Breast epithelium (tissue), 4 donors: ENCODE data around the gene GLDC. TPM values are rescaled to one million over a fixed set of nuclear protein-coding genes. Genes with fewer than 3 reads are reported as not detected.

Source experiments
- DNase-seq, 2 donors: peaks; one replicate each; pipeline ENCODE4 v3.0.0-alpha.2; 2019; ENCODE audit warnings: low spot score in 2 of 2
- H3K27ac ChIP-seq, 2 donors: fragments of 200-600 bp; sonication (generic) in 1 of 2; one replicate each; pipeline ENCODE4 v1.5.1; 2016 to 2019; ENCODE audit warnings: mild to moderate bottlenecking in 1 of 2
- H3K27me3 ChIP-seq, 2 donors: fragments of 200-600 bp; sonication (generic) in 1 of 2; one replicate each; pipeline versions ENCODE4 v1.5.1 to v1.6.0; 2017 to 2019; ENCODE audit warnings: control low read depth in 1 of 2, mild to moderate bottlenecking in 1 of 2
- H3K36me3 ChIP-seq: fragments of 200-600 bp; one replicate; pipeline ENCODE4 v1.5.1; 2019
- H3K4me1 ChIP-seq, 2 donors: fragments of 200-600 bp; sonication (generic); one replicate each; pipeline ENCODE4 v1.5.1; 2016 to 2019; ENCODE audit warnings: control low read depth in 1 of 2
- H3K4me3 ChIP-seq, 3 donors: fragments of 200-600 bp; sonication (generic); 1 replicate in 2 of 3; 2 replicates in 1 of 3; pipeline ENCODE4 v1.5.1; 2016 to 2019; ENCODE audit warnings: mild to moderate bottlenecking in 3 of 3, moderate library complexity in 2 of 3
- H3K9me3 ChIP-seq, 2 donors: fragments of 200-600 bp; sonication (generic) in 1 of 2; one replicate each; pipeline ENCODE4 v1.5.1; 2016 to 2019; ENCODE audit warnings: control low read depth in 1 of 2
- POLR2A ChIP-seq: fragments of 450-650 bp; IDR thresholded peaks from one replicate; pipeline ENCODE4 v1.6.1; 2016; ENCODE audit warnings: antibody characterized with exemption, mild to moderate bottlenecking, moderate library complexity
- POLR2AphosphoS5 ChIP-seq, 3 donors: sonication (generic); formaldehyde crosslinking; IDR thresholded peaks; one replicate each; pipeline ENCODE4 v1.6.1; 2017; ENCODE audit warnings: antibody characterized with exemption in 3 of 3
- intact Hi-C: fragments of 100-400 bp; cut with DNase I; formaldehyde crosslinking; loops from one replicate; pipeline ENCODE4 v1.15.1; 2023; ENCODE audit warnings: low total_unique reads
- total RNA-seq, 3 donors: library from RNA; depleted of rRNA; stranded (reverse); fragments of >200 nt; gene quantifications; one replicate each; pipeline ENCODE4 v1.1.0, GENCODE V29; 2016
- TF ChIP-seq, protein P1 (sequence below), 3 donors: fragments of 450-650 bp; IDR thresholded peaks; one replicate each; pipeline ENCODE4 v1.5.1; 2016 to 2017; ENCODE audit warnings: antibody characterized with exemption in 3 of 3, mild to moderate bottlenecking in 3 of 3, moderate library complexity in 3 of 3

GLDC gene
- total RNA-seq, 3 donors from 2014 or later, result 0.16 to 2.6 (median 0.66) TPM

DNA sequence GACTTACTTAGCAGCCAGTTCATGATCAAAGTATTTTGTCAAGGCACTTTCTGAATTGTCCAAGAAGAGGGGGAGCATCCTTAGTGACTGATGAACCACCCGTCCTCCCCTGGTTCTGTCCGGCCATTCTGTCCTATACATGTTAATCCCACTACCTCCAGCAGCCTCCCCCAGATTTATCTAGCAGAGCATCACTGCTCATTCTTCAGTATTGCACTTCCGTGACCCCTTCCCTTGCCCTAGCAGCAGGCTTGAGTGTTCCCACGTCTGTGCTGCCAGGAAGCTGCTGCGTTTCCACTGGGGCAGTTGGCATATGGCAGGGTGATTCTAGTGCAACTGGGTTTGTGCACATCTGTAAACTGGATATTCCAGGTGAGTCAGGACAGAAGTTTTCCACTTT is 4.5 kb downstream of the GLDC start:
- H3K4me3 ChIP-seq, result no peak overlapping the region
- H3K9me3 ChIP-seq, result no peaks in the 10 kb centered on the region
- H3K27ac ChIP-seq, result no peak overlapping the region
- no peak for TF ChIP-seq POLR2AphosphoS5 (IDR thresholded peaks at IDR 0.05)
- TF ChIP-seq, protein P1, sequence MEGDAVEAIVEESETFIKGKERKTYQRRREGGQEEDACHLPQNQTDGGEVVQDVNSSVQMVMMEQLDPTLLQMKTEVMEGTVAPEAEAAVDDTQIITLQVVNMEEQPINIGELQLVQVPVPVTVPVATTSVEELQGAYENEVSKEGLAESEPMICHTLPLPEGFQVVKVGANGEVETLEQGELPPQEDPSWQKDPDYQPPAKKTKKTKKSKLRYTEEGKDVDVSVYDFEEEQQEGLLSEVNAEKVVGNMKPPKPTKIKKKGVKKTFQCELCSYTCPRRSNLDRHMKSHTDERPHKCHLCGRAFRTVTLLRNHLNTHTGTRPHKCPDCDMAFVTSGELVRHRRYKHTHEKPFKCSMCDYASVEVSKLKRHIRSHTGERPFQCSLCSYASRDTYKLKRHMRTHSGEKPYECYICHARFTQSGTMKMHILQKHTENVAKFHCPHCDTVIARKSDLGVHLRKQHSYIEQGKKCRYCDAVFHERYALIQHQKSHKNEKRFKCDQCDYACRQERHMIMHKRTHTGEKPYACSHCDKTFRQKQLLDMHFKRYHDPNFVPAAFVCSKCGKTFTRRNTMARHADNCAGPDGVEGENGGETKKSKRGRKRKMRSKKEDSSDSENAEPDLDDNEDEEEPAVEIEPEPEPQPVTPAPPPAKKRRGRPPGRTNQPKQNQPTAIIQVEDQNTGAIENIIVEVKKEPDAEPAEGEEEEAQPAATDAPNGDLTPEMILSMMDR (IDR thresholded peaks at IDR 0.05), result no peak
- TF ChIP-seq POLR2A, result no peak
- DNase-seq, result no peak
- intact Hi-C loops, result no loop called here
- peaks cover 0 to 29% of the 10 kb centered on the region in 2 donors for H3K27me3 ChIP-seq
- H3K4me1 ChIP-seq, result peaks cover 0 to 8% of the 10 kb centered on the region in 2 donors
- no peaks in the 10 kb centered on the region for H3K36me3 ChIP-seq

DNA sequence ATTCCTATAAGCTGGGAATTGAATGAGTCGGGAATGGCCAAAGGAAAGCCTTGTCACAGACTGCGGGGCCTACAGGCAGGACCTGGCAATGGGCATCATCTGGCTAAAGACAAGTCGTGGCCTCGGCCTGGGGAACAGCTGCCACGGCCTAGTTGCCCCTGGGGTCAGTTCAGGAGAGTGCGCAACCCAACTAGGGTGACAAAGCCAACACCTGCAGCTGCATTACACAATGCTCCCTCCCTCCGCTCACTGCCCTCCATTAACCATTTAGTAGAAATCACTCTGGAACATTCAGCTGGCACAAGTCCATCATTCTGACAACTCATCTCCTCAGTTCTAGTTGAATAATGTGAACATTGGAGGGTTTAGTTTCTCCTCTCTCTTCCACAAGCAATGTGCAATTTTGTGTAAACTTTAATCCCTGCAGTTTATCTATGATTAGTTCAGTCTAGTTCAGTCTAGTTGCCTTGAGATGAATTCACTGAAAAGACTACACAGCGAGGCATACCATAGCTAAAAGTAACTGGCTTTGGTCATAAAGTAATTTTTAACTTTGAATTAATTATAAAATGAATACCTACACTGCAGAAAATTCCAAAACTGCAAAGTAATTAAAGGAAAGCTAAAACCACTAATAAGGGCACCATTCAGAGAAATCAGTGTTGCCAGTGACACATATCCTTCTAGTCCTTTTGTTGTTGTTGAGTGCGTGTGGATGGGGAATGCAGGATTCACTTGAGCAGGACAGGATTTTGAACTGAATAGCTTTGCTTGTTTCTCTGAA is 5.1 kb downstream of the GLDC start:
- intact Hi-C loops, result loop anchor here (1.0 kb wide), 1 partner anchor 8 kb away; no protein-coding TSS in a partner anchor
- Histone ChIP-seq H3K36me3 (no peaks in the 10 kb centered on the region), H3K9me3 (no peaks in the 10 kb centered on the region), H3K27ac (no peak overlapping the region), H3K4me1 (peaks cover 0 to 8% of the 10 kb centered on the region in 2 donors), H3K27me3 (peaks cover 0 to 25% of the 10 kb centered on the region in 2 donors), H3K4me3 (no peak overlapping the region)
- TF ChIP-seq, protein P1 (IDR thresholded peaks at IDR 0.05), result no peak
- TF ChIP-seq POLR2A (no peak), POLR2AphosphoS5 (IDR thresholded peaks at IDR 0.05) (no peak)
- no peak for DNase-seq

DNA sequence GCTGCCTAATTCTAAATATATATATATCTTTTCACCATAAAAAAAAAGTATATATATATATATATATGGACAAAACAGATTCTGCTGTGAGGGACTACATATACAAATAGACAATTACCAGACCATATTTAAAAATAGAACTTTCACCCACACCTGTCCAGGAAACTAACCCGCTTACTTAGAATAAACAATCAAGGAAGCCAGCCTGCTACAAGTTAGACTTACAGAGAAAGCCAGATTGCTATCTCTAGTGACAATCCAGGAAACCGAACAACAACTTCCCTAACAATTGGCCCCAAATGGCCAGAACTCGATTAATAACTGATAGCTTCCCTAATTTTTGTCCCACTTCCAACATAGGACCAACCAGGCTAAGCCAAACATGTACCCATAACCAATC is 5.9 kb downstream of the GLDC start:
- Histone ChIP-seq H3K27ac (no peak overlapping the region), H3K9me3 (no peaks in the 10 kb centered on the region), H3K27me3 (peaks cover 0 to 17% of the 10 kb centered on the region in 2 donors), H3K36me3 (no peaks in the 10 kb centered on the region), H3K4me3 (no peak overlapping the region), H3K4me1 (no peaks in the 10 kb centered on the region)
- intact Hi-C loops, result loop anchor here (1.0 kb wide), 1 partner anchor 7 kb away; no protein-coding TSS in a partner anchor
- no peak for DNase-seq
- TF ChIP-seq, protein P1 (IDR thresholded peaks at IDR 0.05), result no peak
- TF ChIP-seq POLR2A, result no peak
- TF ChIP-seq POLR2AphosphoS5 (IDR thresholded peaks at IDR 0.05), result no peak

DNA sequence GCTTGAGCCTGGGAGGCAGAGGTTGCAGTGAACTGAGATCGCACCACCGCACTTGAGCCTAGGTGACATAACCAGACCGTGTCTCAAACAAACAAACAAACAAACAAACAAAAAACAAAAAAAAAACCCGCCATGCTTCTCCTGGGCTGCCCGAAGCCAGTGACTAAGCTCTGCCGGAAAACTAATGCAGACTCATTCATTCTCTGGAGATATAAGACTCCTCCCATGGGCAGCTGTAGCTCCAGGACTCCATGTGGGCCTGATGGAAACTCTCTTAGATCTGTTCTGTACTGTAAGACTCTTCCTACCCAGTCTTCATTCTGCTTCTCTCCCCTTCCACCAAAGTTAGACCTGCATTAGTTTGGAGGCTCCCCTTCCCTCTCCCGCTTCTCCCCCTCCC is 11.1 kb downstream of the GLDC start:
- intact Hi-C loops, result no loop called here
- no peaks in the 10 kb centered on the region for H3K4me1 ChIP-seq
- TF ChIP-seq POLR2AphosphoS5 (IDR thresholded peaks at IDR 0.05) (no peak), POLR2A (no peak)
- TF ChIP-seq, protein P1 (IDR thresholded peaks at IDR 0.05), result no peak
- H3K27ac ChIP-seq, result no peak overlapping the region
- H3K4me3 ChIP-seq, result no peak overlapping the region
- H3K9me3 ChIP-seq, result no peaks in the 10 kb centered on the region
- DNase-seq, result no peak
- H3K27me3 ChIP-seq, result no peaks in the 10 kb centered on the region
- H3K36me3 ChIP-seq, result no peaks in the 10 kb centered on the region

DNA sequence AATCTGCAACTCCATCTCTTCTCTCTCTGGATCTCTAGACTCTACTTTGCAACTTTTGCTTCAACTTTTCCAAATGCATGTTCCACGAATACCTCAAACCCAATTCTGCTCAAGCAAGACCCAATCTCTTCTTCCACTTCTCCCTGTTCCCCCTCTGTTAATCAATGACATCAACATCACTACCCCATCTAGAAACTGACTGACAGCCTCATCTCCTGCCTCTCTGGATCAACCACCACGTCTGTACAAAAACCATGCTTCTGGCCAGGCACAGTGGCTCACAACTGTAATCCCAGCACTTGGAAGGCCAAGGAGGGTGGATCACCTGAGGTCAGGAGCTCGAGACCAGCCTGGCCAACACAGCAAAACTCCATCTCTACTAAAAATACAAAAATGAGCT is 12.2 kb downstream of the GLDC start:
- H3K4me1 ChIP-seq, result no peaks in the 10 kb centered on the region
- intact Hi-C loops, result no loop called here
- H3K27ac ChIP-seq, result no peak overlapping the region
- no peaks in the 10 kb centered on the region for H3K27me3 ChIP-seq
- no peaks in the 10 kb centered on the region for H3K9me3 ChIP-seq
- H3K4me3 ChIP-seq, result no peak overlapping the region
- no peak for DNase-seq
- H3K36me3 ChIP-seq, result no peaks in the 10 kb centered on the region
- TF ChIP-seq, protein P1 (IDR thresholded peaks at IDR 0.05), result no peak
- TF ChIP-seq POLR2AphosphoS5 (IDR thresholded peaks at IDR 0.05), result no peak
